ENCODE data around the gene MS4A15. TPM values are rescaled to one million over a fixed set of nuclear protein-coding genes. Genes with fewer than 3 reads are reported as not detected.

MS4A15 gene
- total and polyA plus RNA-seq, 9 of the 15 experiments (the other 6 are each of a cell fraction or from before 2014, with no cell fraction given), result not detected

DNA sequence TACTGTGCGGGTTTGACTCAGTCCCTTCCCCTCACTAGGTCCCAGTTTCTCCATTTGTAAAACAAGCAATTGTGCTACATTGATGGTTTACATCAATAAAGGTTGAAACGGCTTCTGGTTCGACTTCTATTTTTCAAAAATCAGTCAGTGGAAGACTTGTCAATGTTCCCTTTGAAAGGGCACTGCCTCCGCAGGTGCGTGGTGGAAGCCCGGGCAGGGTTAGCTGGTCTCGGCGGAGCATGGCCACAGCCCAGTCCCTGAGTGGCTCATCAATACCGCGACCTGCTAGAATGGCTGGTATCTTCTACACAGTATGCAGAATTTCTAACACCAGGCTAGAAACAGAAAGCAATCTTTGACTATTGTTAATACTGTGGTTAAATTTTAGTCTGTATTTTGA is 44.5 kb downstream of the MS4A15 start:
- ChIA-PET CTCF (ENCODE audit: low intra/inter-chr PET ratio) (no interaction called here), POLR2A (no interaction called here)
- Histone ChIP-seq H3K9me3 (replicated peaks; ENCODE audit: control insufficient read depth, insufficient read depth, low read depth, low read length) (no peaks in the 10 kb centered on the region), H3K9ac (ENCODE audit: insufficient read depth in 1 of 2, low read depth in 2 of 2, low read length in 2 of 2) (no peak overlapping the region), H3K4me3 (no peak overlapping the region), H3K27ac (ENCODE audit: extremely low read depth, low read depth, low read length) (no peak overlapping the region), H3K27me3 (ENCODE audit: control insufficient read depth in 2 of 2, insufficient read depth in 2 of 2, low read length in 2 of 2) (peaks cover 32 to 64% of the 10 kb centered on the region in 2 experiments), H3K36me3 (ENCODE audit: control insufficient read depth, insufficient read depth, low read length) (no peaks in the 10 kb centered on the region), H3K9me1 (ENCODE audit: control insufficient read depth, insufficient read depth, low read length) (no peaks in the 10 kb centered on the region), H4K20me1 (replicated peaks; ENCODE audit: control insufficient read depth, insufficient read depth, low read length) (0 out of 2 replicates have a peak, but pooled peaks cover 3% of the 10 kb centered on the region), H2AFZ (ENCODE audit: low read depth, low read length) (no peak overlapping the region), H3K4me2 (ENCODE audit: insufficient read depth, low read length) (no peak overlapping the region), H3K79me2 (ENCODE audit: control insufficient read depth, insufficient read depth, low read length) (no peaks in the 10 kb centered on the region), H3K4me1 (replicated peaks in 1 of 2; ENCODE audit: control insufficient read depth in 2 of 2, insufficient read depth in 2 of 2, low read length in 2 of 2) (no peaks in the 10 kb centered on the region)
- FAIRE-seq, result no peak
- in situ Hi-C loops (cut with MboI) (no loop called here), intact Hi-C loops (cut with micrococcal nuclease) (no loop called here)
- ATAC-seq, result no peak
- no peak for DNase-seq (ENCODE audit: extremely low read depth in 1 of 4, low spot score in 3 of 4)
- 5% methylated on average over 10 of the region's 10 CpGs for WGBS (ENCODE audit: insufficient coverage, low coverage, missing lambda C conversion rate)
- BruUV-seq (replicated peaks), result no TSS peak
- TF ChIP-seq ZFP36 (IDR thresholded peaks at IDR 0.05; ENCODE audit: low read depth, low read length, partially characterized antibody) (no peak), ZBTB9 (CRISPR knock-in tag; IDR thresholded peaks at IDR 0.05) (no peak), ZNF431 (CRISPR knock-in tag; IDR thresholded peaks at IDR 0.05) (no peak), STAT5A (IDR thresholded peaks at IDR 0.05; ENCODE audit: borderline replicate concordance, low read length) (no peak), CBX5 (IDR thresholded peaks at IDR 0.05; ENCODE audit: borderline replicate concordance, low read depth) (no peak), ZNF57 (CRISPR knock-in tag; IDR thresholded peaks at IDR 0.05) (no peak), PTBP1 (IDR thresholded peaks at IDR 0.05; ENCODE audit: low read depth, low read length) (no peak), MEF2D (tag; conservative IDR thresholded peaks at IDR 0.05; ENCODE audit: low read depth) (no peak), HLTF (IDR thresholded peaks at IDR 0.05) (no peak), NFRKB (IDR thresholded peaks at IDR 0.05; ENCODE audit: low read depth) (no peak), SMARCA5 (IDR thresholded peaks at IDR 0.05) (no peak), CBFB (CRISPR knock-in tag; IDR thresholded peaks at IDR 0.05) (no peak), PCBP1 (IDR thresholded peaks at IDR 0.05; ENCODE audit: low read depth, low read length, poor library complexity, severe bottlenecking) (no peak), ELF4 (CRISPR knock-in tag; IDR thresholded peaks at IDR 0.05) (no peak), TAF15 (IDR thresholded peaks at IDR 0.05; ENCODE audit: low read depth, low read length) (no peak), ZNF232 (CRISPR knock-in tag; IDR thresholded peaks at IDR 0.05) (no peak), SIN3B (IDR thresholded peaks at IDR 0.05; ENCODE audit: low read depth) (no peak), ZNF444 (CRISPR knock-in tag; IDR thresholded peaks at IDR 0.05) (no peak)
- TF ChIP-seq, protein P1, sequence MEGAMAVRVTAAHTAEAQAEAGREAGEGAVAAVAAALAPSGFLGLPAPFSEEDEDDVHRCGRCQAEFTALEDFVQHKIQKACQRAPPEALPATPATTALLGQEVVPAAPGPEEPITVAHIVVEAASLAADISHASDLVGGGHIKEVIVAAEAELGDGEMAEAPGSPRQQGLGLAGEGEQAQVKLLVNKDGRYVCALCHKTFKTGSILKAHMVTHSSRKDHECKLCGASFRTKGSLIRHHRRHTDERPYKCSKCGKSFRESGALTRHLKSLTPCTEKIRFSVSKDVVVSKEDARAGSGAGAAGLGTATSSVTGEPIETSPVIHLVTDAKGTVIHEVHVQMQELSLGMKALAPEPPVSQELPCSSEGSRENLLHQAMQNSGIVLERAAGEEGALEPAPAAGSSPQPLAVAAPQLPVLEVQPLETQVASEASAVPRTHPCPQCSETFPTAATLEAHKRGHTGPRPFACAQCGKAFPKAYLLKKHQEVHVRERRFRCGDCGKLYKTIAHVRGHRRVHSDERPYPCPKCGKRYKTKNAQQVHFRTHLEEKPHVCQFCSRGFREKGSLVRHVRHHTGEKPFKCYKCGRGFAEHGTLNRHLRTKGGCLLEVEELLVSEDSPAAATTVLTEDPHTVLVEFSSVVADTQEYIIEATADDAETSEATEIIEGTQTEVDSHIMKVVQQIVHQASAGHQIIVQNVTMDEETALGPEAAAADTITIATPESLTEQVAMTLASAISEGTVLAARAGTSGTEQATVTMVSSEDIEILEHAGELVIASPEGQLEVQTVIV (CRISPR knock-in tag; IDR thresholded peaks at IDR 0.05; ENCODE audit: borderline replicate concordance), result no peak

All from K562 (cell line).